WTC11 (cell line): Measurements from ENCODE around the gene PASD1. TPM values are rescaled to one million over a fixed set of nuclear protein-coding genes. Genes with fewer than 3 reads are reported as not detected.

Experiments used
- ATAC-seq: fragments of 200-7000 bp; cut with Tn5 transposase; 2 replicates; pipeline ENCODE4 v1.10.0; 2021; ENCODE audit warnings: mild to moderate bottlenecking, moderate library complexity
- CTCF ChIA-PET: fragments of 300-600 bp; sonication (Branson Sonifier 250); formaldehyde crosslinking; loops from one replicate; lab custom pipeline; 2021; ENCODE audit warnings: antibody characterized with exemption; lab: Charles Lee
- POLR2A ChIA-PET: fragments of 350-600 bp; sonication (Branson Sonifier 250); formaldehyde crosslinking; loops from one replicate; lab custom pipeline; 2021; ENCODE audit warnings: antibody characterized with exemption; lab: Charles Lee
- DNase-seq: peaks from one replicate; pipeline ENCODE4 v3.0.0; 2021; ENCODE audit warnings: low spot score
- H3K27ac Mint-ChIP-seq: 2 replicates; pipeline ENCODE4 v1.8.0; 2021; ENCODE audit warnings: mixed read lengths
- H3K27me3 Mint-ChIP-seq: 2 replicates; pipeline ENCODE4 v1.8.0; 2021; ENCODE audit warnings: low read depth, mild to moderate bottlenecking, moderate library complexity, mixed read lengths
- H3K36me3 Mint-ChIP-seq: 2 replicates; pipeline ENCODE4 v1.8.0; 2021; ENCODE audit warnings: mixed read lengths
- H3K4me1 Mint-ChIP-seq: 2 replicates; pipeline ENCODE4 v1.8.0; 2022; ENCODE audit warnings: mixed read lengths
- H3K4me3 Mint-ChIP-seq: 2 replicates; pipeline ENCODE4 v1.8.0; 2021; ENCODE audit warnings: mild to moderate bottlenecking, moderate library complexity, mixed read lengths
- H3K9me3 Mint-ChIP-seq: 2 replicates; pipeline ENCODE4 v1.8.0; 2021; ENCODE audit warnings: mixed read lengths
- CREB1 ChIP-seq: sonication (generic); formaldehyde crosslinking; IDR thresholded peaks from 2 replicates; pipeline ENCODE4 v1.8.0; 2023; ENCODE audit warnings: mild to moderate bottlenecking, missing genetic modification reagents
- NR2C2 ChIP-seq: sonication (generic); formaldehyde crosslinking; IDR thresholded peaks from 2 replicates; pipeline ENCODE4 v1.8.0; 2022; ENCODE audit warnings: mild to moderate bottlenecking, missing genetic modification reagents
- SMAD3 ChIP-seq: sonication (generic); formaldehyde crosslinking; IDR thresholded peaks from 2 replicates; pipeline ENCODE4 v1.8.0; 2022; ENCODE audit warnings: missing genetic modification reagents, mild to moderate bottlenecking, borderline replicate concordance
- TEAD1 ChIP-seq: sonication (generic); formaldehyde crosslinking; IDR thresholded peaks from 2 replicates; pipeline ENCODE4 v1.8.0; 2022; ENCODE audit warnings: mild to moderate bottlenecking, missing genetic modification reagents
- ZBTB21 ChIP-seq: sonication (generic); formaldehyde crosslinking; IDR thresholded peaks from 2 replicates; pipeline ENCODE4 v1.8.1; 2023; ENCODE audit warnings: mild to moderate bottlenecking, missing genetic modification reagents, borderline replicate concordance
- ZNF671 ChIP-seq: fragments of 250-450 bp; sonication (Bioruptor Pico); IDR thresholded peaks from 2 replicates; pipeline ENCODE4 v1.8.0; 2021; ENCODE audit warnings: mild to moderate bottlenecking
- total RNA-seq: library from RNA; stranded (reverse); gene quantifications from 3 replicates; pipeline ENCODE4 v1.2.3, GENCODE V29; 2021
- TF ChIP-seq, protein P1 (sequence below): sonication (generic); formaldehyde crosslinking; IDR thresholded peaks from 2 replicates; pipeline ENCODE4 v1.8.1; 2023; ENCODE audit warnings: mild to moderate bottlenecking, missing genetic modification reagents, moderate library complexity
- TF ChIP-seq, protein P2 (sequence below): fragments of 250-450 bp; sonication (Bioruptor Pico); IDR thresholded peaks from 2 replicates; pipeline ENCODE4 v2.1.2; 2022; ENCODE audit warnings: mild to moderate bottlenecking, moderate library complexity
- TF ChIP-seq, protein P3 (sequence below): fragments of 250-450 bp; sonication (Bioruptor Pico); IDR thresholded peaks from 2 replicates; pipeline ENCODE4 v1.9.0; 2021; ENCODE audit warnings: mild to moderate bottlenecking
- TF ChIP-seq, protein P4 (sequence below): sonication (generic); formaldehyde crosslinking; conservative IDR thresholded peaks from 2 replicates; pipeline ENCODE4 v1.8.1; 2022; ENCODE audit warnings: mild to moderate bottlenecking, missing genetic modification reagents
- TF ChIP-seq, protein P5 (sequence below): sonication (generic); formaldehyde crosslinking; IDR thresholded peaks from 2 replicates; pipeline ENCODE4 v1.8.1; 2023; ENCODE audit warnings: mild to moderate bottlenecking, missing genetic modification reagents

Gene PASD1
- total RNA-seq, 1 experiment from 2014 or later, result not detected

DNA sequence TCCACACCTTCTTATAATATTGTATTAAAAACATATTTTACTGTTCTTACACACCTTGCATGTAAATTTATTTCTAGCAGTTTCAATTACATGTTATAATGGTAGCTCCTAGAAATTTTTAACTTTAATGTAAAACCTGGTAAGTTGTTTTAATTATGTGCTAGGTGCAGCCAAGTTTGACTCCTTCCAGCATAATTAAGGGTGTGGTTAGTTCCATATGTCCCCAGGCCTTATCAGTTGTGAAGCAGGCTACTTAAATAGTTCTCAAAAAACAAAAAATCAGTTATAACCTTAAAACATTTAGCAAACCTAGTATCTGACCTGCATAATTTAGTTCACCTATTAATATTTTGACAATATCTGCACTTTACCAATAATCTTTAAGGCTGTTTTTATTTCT lies 26.9 kb upstream of the PASD1 start:
- Mint-ChIP-seq H3K4me1 (peaks cover 5% of the 10 kb centered on the region), H3K9me3 (peaks cover 9% of the 10 kb centered on the region; the same call in 1 of the 2 replicates), H3K27ac (no peak overlapping the region)
- ATAC-seq, result no peak
- POLR2A ChIA-PET, result no interaction called here
- TF ChIP-seq, protein P1, sequence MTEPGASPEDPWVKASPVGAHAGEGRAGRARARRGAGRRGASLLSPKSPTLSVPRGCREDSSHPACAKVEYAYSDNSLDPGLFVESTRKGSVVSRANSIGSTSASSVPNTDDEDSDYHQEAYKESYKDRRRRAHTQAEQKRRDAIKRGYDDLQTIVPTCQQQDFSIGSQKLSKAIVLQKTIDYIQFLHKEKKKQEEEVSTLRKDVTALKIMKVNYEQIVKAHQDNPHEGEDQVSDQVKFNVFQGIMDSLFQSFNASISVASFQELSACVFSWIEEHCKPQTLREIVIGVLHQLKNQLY (CRISPR knock-in tag), result no peak
- TF ChIP-seq, protein P2, sequence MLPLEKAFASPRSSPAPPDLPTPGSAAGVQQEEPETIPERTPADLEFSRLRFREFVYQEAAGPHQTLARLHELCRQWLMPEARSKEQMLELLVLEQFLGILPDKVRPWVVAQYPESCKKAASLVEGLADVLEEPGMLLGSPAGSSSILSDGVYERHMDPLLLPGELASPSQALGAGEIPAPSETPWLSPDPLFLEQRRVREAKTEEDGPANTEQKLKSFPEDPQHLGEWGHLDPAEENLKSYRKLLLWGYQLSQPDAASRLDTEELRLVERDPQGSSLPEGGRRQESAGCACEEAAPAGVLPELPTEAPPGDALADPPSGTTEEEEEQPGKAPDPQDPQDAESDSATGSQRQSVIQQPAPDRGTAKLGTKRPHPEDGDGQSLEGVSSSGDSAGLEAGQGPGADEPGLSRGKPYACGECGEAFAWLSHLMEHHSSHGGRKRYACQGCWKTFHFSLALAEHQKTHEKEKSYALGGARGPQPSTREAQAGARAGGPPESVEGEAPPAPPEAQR, result no peak
- TF ChIP-seq SMAD3 (no peak), ZBTB21 (CRISPR knock-in tag) (no peak), NR2C2 (CRISPR knock-in tag) (no peak)
- TF ChIP-seq, protein P3, sequence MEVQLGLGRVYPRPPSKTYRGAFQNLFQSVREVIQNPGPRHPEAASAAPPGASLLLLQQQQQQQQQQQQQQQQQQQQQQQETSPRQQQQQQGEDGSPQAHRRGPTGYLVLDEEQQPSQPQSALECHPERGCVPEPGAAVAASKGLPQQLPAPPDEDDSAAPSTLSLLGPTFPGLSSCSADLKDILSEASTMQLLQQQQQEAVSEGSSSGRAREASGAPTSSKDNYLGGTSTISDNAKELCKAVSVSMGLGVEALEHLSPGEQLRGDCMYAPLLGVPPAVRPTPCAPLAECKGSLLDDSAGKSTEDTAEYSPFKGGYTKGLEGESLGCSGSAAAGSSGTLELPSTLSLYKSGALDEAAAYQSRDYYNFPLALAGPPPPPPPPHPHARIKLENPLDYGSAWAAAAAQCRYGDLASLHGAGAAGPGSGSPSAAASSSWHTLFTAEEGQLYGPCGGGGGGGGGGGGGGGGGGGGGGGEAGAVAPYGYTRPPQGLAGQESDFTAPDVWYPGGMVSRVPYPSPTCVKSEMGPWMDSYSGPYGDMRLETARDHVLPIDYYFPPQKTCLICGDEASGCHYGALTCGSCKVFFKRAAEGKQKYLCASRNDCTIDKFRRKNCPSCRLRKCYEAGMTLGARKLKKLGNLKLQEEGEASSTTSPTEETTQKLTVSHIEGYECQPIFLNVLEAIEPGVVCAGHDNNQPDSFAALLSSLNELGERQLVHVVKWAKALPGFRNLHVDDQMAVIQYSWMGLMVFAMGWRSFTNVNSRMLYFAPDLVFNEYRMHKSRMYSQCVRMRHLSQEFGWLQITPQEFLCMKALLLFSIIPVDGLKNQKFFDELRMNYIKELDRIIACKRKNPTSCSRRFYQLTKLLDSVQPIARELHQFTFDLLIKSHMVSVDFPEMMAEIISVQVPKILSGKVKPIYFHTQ (CRISPR knock-in tag), result no peak
- TF ChIP-seq, protein P4, sequence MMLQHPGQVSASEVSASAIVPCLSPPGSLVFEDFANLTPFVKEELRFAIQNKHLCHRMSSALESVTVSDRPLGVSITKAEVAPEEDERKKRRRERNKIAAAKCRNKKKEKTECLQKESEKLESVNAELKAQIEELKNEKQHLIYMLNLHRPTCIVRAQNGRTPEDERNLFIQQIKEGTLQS (CRISPR knock-in tag), result no peak
- TF ChIP-seq, all 79 proteins: peak for 0
- DNase-seq, result no peak
- Mint-ChIP-seq H3K36me3 (no peaks in the 10 kb centered on the region), H3K4me3 (no peak overlapping the region), H3K27me3 (no peaks in the 10 kb centered on the region)
- CTCF ChIA-PET, result no interaction called here

DNA sequence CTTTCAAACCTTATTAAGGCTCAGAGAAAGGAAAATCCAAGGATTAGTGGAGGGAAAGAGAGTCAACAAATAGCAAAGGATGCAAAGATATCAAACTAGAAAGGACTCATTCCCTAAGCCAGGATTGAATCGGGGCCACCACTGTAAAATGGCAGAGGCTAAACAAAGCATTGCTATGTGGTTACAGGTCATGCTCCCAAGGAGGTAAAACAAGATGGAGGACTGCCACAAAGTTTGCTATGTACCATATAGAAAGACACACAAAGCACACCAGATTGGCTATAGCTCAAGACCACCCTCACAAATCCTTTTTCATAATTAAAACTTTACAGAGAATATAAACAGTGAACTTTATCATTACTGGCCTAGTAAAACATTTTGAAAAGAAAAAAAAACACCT lies 25.9 kb upstream of the PASD1 start:
- DNase-seq, result no peak
- POLR2A ChIA-PET, result no interaction called here
- CTCF ChIA-PET, result no interaction called here
- H3K27ac Mint-ChIP-seq, result no peak overlapping the region
- no peaks in the 10 kb centered on the region for H3K36me3 Mint-ChIP-seq
- no peak for TF ChIP-seq ZNF671 (CRISPR knock-in tag)
- no peaks in the 10 kb centered on the region for H3K27me3 Mint-ChIP-seq
- no peak overlapping the region for H3K4me3 Mint-ChIP-seq
- H3K4me1 Mint-ChIP-seq, result peaks cover 5% of the 10 kb centered on the region
- no peak for ATAC-seq
- H3K9me3 Mint-ChIP-seq, result peaks cover 9% of the 10 kb centered on the region; the same call in 1 of the 2 replicates

DNA sequence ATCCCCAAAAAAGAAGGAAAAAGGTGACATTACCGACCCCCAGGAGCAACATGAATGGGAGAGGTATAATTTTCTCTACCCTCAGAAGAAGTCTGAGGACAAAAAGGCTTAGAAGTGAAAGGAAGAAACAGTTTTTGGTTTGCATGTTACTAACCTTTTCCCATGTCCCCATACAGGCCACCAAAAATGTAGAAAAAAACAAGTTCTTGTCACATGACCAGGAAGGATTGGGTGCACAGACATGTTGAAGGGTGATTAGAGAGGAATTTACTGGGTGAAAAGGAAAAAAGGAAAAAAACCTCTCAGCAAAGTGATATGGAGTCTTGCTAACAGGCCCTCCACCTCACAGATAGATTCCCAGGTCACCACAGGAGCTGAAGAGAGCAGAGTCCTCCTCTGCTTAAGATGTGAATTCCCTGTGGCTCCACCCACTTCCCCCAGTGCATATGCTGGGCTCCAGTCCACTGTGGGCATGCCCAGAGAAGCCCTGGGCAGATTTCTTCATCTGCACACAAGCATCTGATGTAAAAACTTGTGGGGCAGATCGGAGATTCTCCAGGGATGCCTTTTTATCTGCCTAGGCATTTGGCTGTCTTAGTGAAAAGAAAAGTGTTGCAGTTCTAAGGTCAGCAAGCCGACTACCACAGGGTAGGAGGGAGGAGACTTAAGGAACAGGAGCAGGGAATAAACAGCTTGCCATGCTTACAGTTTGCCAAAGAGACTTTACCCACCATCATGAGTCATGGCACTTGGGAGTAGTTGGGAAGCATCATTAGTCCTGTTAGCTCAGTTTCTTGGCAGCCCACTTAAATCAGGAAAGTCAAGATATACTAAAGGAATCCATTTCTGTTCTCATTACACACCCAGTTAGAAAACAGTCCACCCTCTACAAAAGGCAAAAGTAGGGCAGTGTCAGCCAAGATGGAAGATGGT lies 25.0 kb upstream of the PASD1 start:
- no peaks in the 10 kb centered on the region for H3K36me3 Mint-ChIP-seq
- no peak overlapping the region for H3K4me3 Mint-ChIP-seq
- peaks cover 8% of the 10 kb centered on the region for H3K4me1 Mint-ChIP-seq
- CTCF ChIA-PET, result no interaction called here
- POLR2A ChIA-PET, result no interaction called here
- H3K27me3 Mint-ChIP-seq, result no peaks in the 10 kb centered on the region
- H3K9me3 Mint-ChIP-seq, result peaks cover 9% of the 10 kb centered on the region; the same call in 1 of the 2 replicates
- no peak overlapping the region for H3K27ac Mint-ChIP-seq
- no peak for ATAC-seq
- DNase-seq, result no peak
- TF ChIP-seq TEAD1 (CRISPR knock-in tag), result no peak
- TF ChIP-seq, protein P3 (CRISPR knock-in tag), result no peak
- no peak for TF ChIP-seq CREB1
- TF ChIP-seq, protein P5, sequence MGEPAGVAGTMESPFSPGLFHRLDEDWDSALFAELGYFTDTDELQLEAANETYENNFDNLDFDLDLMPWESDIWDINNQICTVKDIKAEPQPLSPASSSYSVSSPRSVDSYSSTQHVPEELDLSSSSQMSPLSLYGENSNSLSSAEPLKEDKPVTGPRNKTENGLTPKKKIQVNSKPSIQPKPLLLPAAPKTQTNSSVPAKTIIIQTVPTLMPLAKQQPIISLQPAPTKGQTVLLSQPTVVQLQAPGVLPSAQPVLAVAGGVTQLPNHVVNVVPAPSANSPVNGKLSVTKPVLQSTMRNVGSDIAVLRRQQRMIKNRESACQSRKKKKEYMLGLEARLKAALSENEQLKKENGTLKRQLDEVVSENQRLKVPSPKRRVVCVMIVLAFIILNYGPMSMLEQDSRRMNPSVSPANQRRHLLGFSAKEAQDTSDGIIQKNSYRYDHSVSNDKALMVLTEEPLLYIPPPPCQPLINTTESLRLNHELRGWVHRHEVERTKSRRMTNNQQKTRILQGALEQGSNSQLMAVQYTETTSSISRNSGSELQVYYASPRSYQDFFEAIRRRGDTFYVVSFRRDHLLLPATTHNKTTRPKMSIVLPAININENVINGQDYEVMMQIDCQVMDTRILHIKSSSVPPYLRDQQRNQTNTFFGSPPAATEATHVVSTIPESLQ (CRISPR knock-in tag), result no peak
